NCI-H2196 (cell line): ENCODE data around the gene TTC3.

Source experiments
- DNase-seq: peaks from one replicate; lab custom pipeline; 2025; ENCODE audit not compliant: unreplicated experiment; lab: John Stamatoyannopoulos, UW

The TTC3 gene

GRCh38 chr21:37193006-37193405, 120.0 kb downstream of the TTC3 start:
- DNase-seq = no peak

- DNase-seq = no peak
These were observed 120.6 kb downstream of the TTC3 start for GRCh38 chr21:37193676-37194075.

- DNase-seq = no peak
These were observed 122.0 kb downstream of the TTC3 start for GRCh38 chr21:37195059-37195458.

- no peak for DNase-seq
These were observed 122.6 kb downstream of the TTC3 start for GRCh38 chr21:37195610-37196009.

GRCh38 chr21:37196847-37197246, 123.8 kb downstream of the TTC3 start:
- DNase-seq = no peak

- DNase-seq = no peak
These were observed 124.7 kb downstream of the TTC3 start for GRCh38 chr21:37197746-37198145.

GRCh38 chr21:37199057-37199924, 126.2 kb downstream of the TTC3 start:
- DNase-seq = no peak

- no peak for DNase-seq
These were observed 127.8 kb downstream of the TTC3 start for GRCh38 chr21:37200641-37201480.

- DNase-seq = no peak
These were observed 129.4 kb downstream of the TTC3 start for GRCh38 chr21:37202221-37203110.

- no peak for DNase-seq
These were observed 131.5 kb downstream of the TTC3 start for GRCh38 chr21:37204580-37204979.

- no peak for DNase-seq
These were observed 133.4 kb downstream of the TTC3 start for GRCh38 chr21:37206496-37206895.

- DNase-seq = peak; percentile 26
These were observed 134.5 kb downstream of the TTC3 start for GRCh38 chr21:37207441-37208009.

GRCh38 chr21:37208056-37208721, 135.1 kb downstream of the TTC3 start:
- DNase-seq = no peak

- no peak for DNase-seq
These were observed 135.7 kb downstream of the TTC3 start for GRCh38 chr21:37208741-37209225.

GRCh38 chr21:37210130-37210529, 137.1 kb downstream of the TTC3 start:
- no peak for DNase-seq

GRCh38 chr21:37210799-37211198, 137.7 kb downstream of the TTC3 start:
- DNase-seq = no peak

GRCh38 chr21:37214952-37215351, 141.9 kb downstream of the TTC3 start:
- no peak for DNase-seq

GRCh38 chr21:37219761-37220432, 146.8 kb downstream of the TTC3 start:
- peak; percentile 46 for DNase-seq

- no peak for DNase-seq
These were observed 147.5 kb downstream of the TTC3 start for GRCh38 chr21:37220433-37220980.
